ENCODE measurements around the gene HLA-F. TPM values are rescaled to one million over a fixed set of nuclear protein-coding genes. Genes with fewer than 3 reads are reported as not detected.

Gene HLA-F
- polyA plus RNA-seq, 2 of the 4 experiments (the other 2 are of a cell fraction) = 2.7 to 4.5 TPM

DNA sequence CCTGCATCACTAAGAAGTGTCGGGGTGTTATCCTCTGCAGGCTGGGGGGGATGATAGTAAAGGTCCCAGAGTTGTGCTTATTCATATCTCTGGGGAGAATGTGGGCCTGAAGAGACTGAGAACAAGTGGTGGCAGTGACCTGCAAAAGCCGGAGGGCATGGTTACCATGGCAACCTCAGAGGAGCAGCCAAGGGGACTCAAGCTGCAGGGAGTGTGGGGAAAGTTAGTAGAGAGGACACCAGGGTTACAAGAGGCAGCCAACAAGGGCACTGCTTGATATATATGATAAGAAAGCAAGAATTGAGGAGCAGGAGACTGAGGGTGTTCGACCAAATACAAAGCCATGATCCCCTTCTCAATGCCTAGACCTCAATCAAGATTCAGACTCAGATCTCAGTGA, 46.1 kb downstream of the HLA-F start:
- WGBS (ENCODE audit: missing lambda C conversion rate) = 17% methylated on average over 3 of the region's 3 CpGs
- Histone ChIP-seq H3K9me3 (no peaks in the 10 kb centered on the region), H3K4me2 (no peak overlapping the region), H3K4me3 (no peak overlapping the region), H3K4me1 (no peaks in the 10 kb centered on the region), H3K27ac (no peak overlapping the region)
- POLR2A ChIA-PET = no interaction called here
- TF ChIP-seq RAD21 (conservative IDR thresholded peaks at IDR 0.05 in 1 of 2, IDR thresholded peaks at IDR 0.05 in 1 of 2) (no peak), POLR2AphosphoS2 (conservative IDR thresholded peaks at IDR 0.05; ENCODE audit: low read length) (no peak), CBX2 (IDR thresholded peaks at IDR 0.05; ENCODE audit: borderline replicate concordance, low read depth) (no peak), ESRRA (IDR thresholded peaks at IDR 0.05; ENCODE audit: borderline replicate concordance, low read length) (no peak), RCOR1 (IDR thresholded peaks at IDR 0.05; ENCODE audit: low read depth, low read length) (no peak), GATA3 (IDR thresholded peaks at IDR 0.05; ENCODE audit: borderline replicate concordance) (no peak), RARB (CRISPR knock-in tag; IDR thresholded peaks at IDR 0.05) (no peak), KDM5A (IDR thresholded peaks at IDR 0.05) (no peak), TFCP2L1 (CRISPR knock-in tag; IDR thresholded peaks at IDR 0.05) (no peak), TP53 (CRISPR knock-in tag; IDR thresholded peaks at IDR 0.05) (no peak)
- TF ChIP-seq, protein P1, sequence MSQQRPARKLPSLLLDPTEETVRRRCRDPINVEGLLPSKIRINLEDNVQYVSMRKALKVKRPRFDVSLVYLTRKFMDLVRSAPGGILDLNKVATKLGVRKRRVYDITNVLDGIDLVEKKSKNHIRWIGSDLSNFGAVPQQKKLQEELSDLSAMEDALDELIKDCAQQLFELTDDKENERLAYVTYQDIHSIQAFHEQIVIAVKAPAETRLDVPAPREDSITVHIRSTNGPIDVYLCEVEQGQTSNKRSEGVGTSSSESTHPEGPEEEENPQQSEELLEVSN (IDR thresholded peaks at IDR 0.05; ENCODE audit: borderline replicate concordance, low read depth) = no peak
- TF ChIP-seq, protein P2, sequence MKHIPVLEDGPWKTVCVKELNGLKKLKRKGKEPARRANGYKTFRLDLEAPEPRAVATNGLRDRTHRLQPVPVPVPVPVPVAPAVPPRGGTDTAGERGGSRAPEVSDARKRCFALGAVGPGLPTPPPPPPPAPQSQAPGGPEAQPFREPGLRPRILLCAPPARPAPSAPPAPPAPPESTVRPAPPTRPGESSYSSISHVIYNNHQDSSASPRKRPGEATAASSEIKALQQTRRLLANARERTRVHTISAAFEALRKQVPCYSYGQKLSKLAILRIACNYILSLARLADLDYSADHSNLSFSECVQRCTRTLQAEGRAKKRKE (CRISPR knock-in tag; IDR thresholded peaks at IDR 0.05; ENCODE audit: low read depth) = no peak
- DNase-seq (ENCODE audit: low read depth in 1 of 2, low spot score in 1 of 2) (no peak), ATAC-seq (no peak), FAIRE-seq (no peak)
- CTCF ChIA-PET = no interaction called here

DNA sequence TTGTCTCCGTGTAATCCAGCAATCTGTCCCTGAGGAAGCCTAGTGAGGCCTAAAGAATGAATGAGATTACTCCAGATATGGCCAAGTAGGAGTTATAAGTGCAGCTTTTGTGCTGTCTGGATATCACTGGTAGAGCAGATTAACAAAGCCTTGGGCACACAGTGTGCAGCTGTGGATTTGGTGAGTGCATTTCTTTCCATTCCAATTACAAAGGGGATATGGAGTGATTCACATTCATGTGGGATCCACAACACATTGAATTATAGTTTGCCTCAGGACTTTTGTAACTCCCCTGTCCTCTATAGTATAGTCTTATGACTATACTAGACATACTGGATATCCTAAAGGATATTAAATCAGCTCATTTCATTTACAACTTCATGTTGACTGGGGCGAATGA, 47.1 kb downstream of the HLA-F start:
- WGBS (ENCODE audit: missing lambda C conversion rate) = 15% methylated on average over 2 of the region's 2 CpGs
- ATAC-seq (no peak), FAIRE-seq (no peak), DNase-seq (ENCODE audit: low read depth in 1 of 2, low spot score in 1 of 2) (no peak)
- TF ChIP-seq HDAC2 (IDR thresholded peaks at IDR 0.05) (no peak), TP53 (CRISPR knock-in tag; IDR thresholded peaks at IDR 0.05) (no peak), RAD21 (conservative IDR thresholded peaks at IDR 0.05 in 1 of 2, IDR thresholded peaks at IDR 0.05 in 1 of 2) (no peak), HES2 (IDR thresholded peaks at IDR 0.05) (no peak), FOXS1 (CRISPR knock-in tag; IDR thresholded peaks at IDR 0.05) (no peak), RFX5 (IDR thresholded peaks at IDR 0.05) (no peak), ESRRA (IDR thresholded peaks at IDR 0.05; ENCODE audit: borderline replicate concordance, low read length) (no peak), JUNB (IDR thresholded peaks at IDR 0.05) (no peak), FOSB (CRISPR knock-in tag; IDR thresholded peaks at IDR 0.05) (no peak), EHF (CRISPR knock-in tag; IDR thresholded peaks at IDR 0.05) (no peak), PHF8 (IDR thresholded peaks at IDR 0.05; ENCODE audit: borderline replicate concordance, low read depth) (no peak), SMC3 (IDR thresholded peaks at IDR 0.05) (no peak), KDM1A (IDR thresholded peaks at IDR 0.05; ENCODE audit: low read depth) (no peak), ZSCAN20 (CRISPR knock-in tag; IDR thresholded peaks at IDR 0.05) (no peak), SREBF2 (IDR thresholded peaks at IDR 0.05) (no peak)
- TF ChIP-seq, protein P3, sequence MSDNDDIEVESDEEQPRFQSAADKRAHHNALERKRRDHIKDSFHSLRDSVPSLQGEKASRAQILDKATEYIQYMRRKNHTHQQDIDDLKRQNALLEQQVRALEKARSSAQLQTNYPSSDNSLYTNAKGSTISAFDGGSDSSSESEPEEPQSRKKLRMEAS (IDR thresholded peaks at IDR 0.05) = no peak
- TF ChIP-seq, protein P4, sequence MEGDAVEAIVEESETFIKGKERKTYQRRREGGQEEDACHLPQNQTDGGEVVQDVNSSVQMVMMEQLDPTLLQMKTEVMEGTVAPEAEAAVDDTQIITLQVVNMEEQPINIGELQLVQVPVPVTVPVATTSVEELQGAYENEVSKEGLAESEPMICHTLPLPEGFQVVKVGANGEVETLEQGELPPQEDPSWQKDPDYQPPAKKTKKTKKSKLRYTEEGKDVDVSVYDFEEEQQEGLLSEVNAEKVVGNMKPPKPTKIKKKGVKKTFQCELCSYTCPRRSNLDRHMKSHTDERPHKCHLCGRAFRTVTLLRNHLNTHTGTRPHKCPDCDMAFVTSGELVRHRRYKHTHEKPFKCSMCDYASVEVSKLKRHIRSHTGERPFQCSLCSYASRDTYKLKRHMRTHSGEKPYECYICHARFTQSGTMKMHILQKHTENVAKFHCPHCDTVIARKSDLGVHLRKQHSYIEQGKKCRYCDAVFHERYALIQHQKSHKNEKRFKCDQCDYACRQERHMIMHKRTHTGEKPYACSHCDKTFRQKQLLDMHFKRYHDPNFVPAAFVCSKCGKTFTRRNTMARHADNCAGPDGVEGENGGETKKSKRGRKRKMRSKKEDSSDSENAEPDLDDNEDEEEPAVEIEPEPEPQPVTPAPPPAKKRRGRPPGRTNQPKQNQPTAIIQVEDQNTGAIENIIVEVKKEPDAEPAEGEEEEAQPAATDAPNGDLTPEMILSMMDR (IDR thresholded peaks at IDR 0.05) = no peak
- Histone ChIP-seq H3K4me2 (no peak overlapping the region), H3K27ac (no peak overlapping the region), H3K4me3 (no peak overlapping the region), H3K9me3 (no peaks in the 10 kb centered on the region), H3K4me1 (no peaks in the 10 kb centered on the region)
- CTCF ChIA-PET = interaction anchor here (1.0 to 1.1 kb wide), 2 partner anchors 34 to 68 kb away, joined by 3 to 4 read pairs; no protein-coding TSS in a partner anchor
- POLR2A ChIA-PET = no interaction called here
